Measurements from ENCODE around the gene CTNND1.
A peak's percentile ranks its signal among the peaks of the same experiment; 100 is the strongest.
"Not testable (repeated sequence)": the region's sequence is repeated elsewhere in the genome, so short reads cannot be mapped to it uniquely, and the experiment has no call there.

The CTNND1 gene

GRCh38 chr11:57761301-57762234, at the start of gene CTNND1:
Gene CTNND1, plus strand, starts transcription at chr11:57761802. Its CDS starts 29,677 bp downstream, at chr11:57791479.
- DNase-seq: peak in 49 of 51 donors; percentile 11 to 93 (median 66)

GRCh38 chr11:57712256-57713150, 49.1 kb upstream of the CTNND1 start, which contains the start of gene TMX2:
Gene TMX2, plus strand, starts transcription at chr11:57712593. Its CDS starts 26 bp downstream, at chr11:57712619.
- peak; percentile 30 to 100 (median 90) for DNase-seq

DNA sequence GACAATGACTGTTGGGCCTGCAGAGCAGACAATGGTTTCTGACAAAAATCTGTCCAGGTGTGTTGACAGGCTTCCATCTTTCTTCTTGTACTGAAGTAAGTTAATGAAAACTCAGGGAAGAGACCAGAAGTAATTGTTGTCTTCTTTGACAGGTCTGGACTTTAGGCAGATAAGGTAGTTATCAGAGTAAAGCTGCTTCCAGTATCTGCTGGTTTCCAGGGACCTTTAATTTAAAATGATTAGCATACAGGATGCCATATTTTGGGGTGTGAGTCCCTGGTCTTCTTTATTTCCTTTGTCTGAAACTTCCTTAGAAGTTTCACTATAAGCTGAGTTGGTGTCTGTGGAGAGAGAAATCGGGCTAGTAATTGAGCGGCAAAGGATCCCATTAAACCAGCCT, 47.8 kb upstream of the CTNND1 start:
- DNase-seq: no peak

- DNase-seq: not testable (repeated sequence)
Observed at GRCh38 chr11:57716726-57717125, 44.9 kb upstream of the CTNND1 start.

- DNase-seq: no peak
Observed at GRCh38 chr11:57727185-57727584, 34.4 kb upstream of the CTNND1 start.

DNA sequence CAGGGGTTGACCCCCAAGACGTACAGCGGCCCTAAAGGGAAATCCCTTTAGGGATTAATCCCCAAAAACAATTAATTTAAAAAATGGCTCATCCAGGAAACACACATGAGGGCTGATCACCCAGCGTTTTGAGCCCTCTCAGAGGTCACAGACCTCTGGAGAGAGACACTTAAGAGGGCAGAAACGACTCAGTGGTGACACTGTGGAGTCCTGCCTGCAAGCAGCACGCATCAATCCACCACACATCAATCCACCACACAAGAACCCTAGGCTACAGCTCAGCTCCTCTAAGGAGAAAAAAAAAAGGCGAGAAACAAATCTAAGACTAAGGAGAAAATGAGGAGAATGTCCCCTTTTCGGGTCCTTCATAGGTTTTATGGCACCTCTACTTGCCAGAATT, 32.8 kb upstream of the CTNND1 start:
- DNase-seq: no peak

DNA sequence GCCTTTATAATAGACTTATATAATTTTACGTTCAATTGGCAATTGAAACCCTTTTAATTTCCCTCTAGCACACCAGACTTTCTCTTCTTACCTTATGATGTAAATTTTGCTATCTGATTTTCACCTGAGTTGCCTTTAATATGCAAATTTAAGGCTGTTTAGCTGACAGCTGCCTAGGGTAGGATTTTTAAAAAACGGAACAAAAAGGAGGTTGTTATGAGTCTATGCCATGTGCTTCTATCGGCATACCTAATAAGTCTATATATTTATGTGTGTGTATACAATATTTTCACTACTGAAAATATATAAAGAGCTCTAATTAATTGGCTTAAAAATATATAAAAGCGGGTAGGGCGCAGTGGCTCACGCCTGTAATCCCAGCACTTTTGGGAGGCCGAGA, 32.1 kb upstream of the CTNND1 start:
- no peak for DNase-seq

GRCh38 chr11:57732661-57733060, 28.9 kb upstream of the CTNND1 start:
- no peak for DNase-seq

DNA sequence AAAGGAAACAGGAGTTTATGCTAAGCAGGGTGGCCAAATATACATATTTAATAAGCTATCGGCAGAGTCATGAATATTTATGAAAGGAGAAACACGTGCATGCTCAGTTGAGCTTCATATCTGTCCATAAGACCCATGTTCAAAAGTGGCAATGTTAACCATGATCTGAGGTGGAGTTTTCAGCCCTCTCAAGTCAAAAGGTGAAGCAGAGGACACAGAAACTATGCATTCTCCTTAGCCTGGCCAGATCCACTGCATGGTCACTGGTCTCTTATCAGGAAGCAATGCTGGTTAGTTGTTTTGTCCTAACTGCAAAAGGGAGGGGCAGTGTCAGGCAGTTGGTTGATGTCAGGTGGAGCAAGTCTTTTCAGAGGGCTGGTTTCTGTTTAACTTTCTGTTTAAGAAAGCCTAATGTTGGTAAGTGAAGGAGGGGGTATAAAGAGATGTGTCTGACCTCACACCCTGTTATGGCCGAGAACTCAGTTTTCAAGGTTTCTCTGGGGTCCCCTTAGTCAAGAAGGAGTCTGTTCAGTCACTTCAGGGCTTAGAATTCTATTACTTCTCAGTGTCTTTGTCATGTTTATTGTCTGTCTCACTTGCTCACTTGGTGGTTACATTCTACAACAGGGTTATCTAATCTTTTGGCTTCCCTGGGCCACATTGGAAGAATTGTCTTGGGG, 25.8 kb upstream of the CTNND1 start:
- no peak for DNase-seq

- DNase-seq: peak; percentile 51 to 98 (median 91)
Observed at GRCh38 chr11:57741132-57742086, 20.2 kb upstream of the CTNND1 start, which contains the start of gene SELENOH. Gene SELENOH, plus strand, starts transcription at chr11:57741491. Its CDS starts 105 bp downstream, at chr11:57741596.

GRCh38 chr11:57742087-57742452, 19.5 kb upstream of the CTNND1 start:
- DNase-seq: no peak

DNA sequence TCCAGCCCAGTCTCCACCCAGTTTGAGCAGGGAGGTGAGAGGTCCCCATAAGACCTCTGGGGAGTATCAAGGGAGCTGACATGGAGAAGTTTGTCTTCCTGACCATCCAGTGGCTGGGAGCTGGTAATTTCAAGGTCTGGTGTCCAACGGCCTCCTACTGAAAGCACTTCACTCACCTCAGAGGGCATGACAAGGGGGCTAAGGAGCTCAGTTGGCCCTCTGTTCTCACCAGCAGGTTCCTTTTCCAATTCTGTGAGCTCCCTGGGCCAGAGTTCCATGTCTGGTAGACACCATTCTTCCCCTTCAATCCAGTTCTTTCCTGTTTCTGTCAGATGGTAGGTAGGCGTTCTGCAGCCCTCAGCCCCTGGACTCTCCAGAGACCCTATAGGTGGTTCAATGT, 17.2 kb upstream of the CTNND1 start:
- no peak for DNase-seq

DNA sequence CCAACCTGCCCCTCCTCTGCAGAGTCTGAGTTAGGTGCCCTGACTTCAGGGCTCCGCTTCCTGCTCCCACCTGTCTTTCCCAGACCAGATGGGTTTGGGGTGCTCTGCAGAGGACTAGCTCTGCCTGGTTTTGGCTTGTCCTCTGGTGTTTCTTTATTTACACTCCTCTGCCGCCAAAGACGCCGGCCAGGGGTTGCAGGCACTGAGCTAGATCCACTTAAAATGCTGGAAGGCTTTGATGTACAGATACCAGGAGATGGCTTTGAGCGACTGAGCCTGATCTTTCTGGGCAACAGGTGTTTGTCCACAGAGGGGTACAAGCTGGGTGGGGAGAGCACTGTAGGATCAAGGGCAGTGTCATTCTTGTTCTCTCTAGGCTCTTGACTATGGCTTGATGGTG, 16.4 kb upstream of the CTNND1 start:
- no peak for DNase-seq

GRCh38 chr11:57746920-57747319, 14.7 kb upstream of the CTNND1 start:
- no peak for DNase-seq

- no peak for DNase-seq
Observed at GRCh38 chr11:57751176-57751575, 10.4 kb upstream of the CTNND1 start.

GRCh38 chr11:57751676-57752253, 9.8 kb upstream of the CTNND1 start, which contains the start of gene BTBD18:
Gene BTBD18, minus strand, starts transcription at chr11:57751819. Its CDS starts 631 bp downstream, at chr11:57751188.
- DNase-seq: peak in 6 of 51 donors; percentile 5 to 19 (median 12)

DNA sequence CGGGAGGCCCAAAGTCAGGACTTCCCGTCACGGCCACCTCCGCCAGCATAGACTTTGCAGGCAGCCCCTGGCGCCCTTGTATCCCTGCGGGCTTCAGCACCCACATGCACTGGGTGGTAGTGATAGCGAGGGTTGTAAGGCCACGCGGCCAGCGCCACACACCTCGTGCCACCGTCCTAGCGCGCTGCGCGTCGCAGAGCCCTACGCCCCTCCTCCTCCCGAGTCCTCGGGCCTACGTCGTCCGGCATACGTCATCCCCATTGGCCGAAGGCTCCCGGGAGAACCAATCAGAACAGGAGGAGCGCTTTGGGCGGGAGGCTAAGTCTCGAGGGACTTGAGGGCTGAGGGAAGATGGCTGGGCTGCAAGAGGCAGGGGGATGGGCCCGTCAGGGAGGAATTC, 8.6 kb upstream of the CTNND1 start:
- no peak for DNase-seq

- no peak for DNase-seq
Observed at GRCh38 chr11:57758174-57758573, 3.4 kb upstream of the CTNND1 start.

DNA sequence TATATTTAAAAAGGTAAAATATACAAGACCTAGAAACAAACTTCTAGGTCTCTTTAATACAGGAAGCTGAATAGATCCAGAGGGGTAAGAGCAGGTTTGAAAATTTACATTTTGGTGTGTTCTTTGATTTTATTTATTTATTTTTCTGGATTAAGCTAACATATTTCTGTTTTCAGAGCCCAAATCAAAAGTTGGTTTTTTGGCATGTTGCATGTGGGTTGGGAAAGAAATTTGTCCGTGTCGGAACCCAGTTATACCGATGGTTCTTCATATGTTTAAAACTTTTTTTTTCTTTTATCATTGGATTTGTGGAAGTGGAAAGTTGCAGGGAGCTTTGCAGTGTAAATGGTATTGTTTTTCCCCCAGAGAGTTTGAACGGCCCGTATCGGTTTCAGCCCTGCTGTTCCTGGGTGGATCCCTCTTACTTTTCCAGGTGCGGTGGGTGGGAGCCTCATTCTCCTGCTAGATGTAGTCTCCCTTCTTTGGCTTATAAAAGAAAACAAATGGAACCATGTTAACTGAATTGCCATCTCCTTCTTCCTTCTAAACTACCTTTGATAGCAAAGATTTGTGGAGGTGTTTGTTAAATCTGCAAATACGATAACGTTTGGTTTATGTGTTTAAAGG, 746 bp downstream of the CTNND1 start:
- peak in 3 of 51 donors; percentile 5 to 25 (median 11) for DNase-seq
